HG03095 (cell line): ENCODE measurements around the gene GAL3ST2.
"Not testable (repeated sequence)": the region's sequence is repeated elsewhere in the genome, so short reads cannot be mapped to it uniquely, and the experiment has no call there.

ENCODE experiments used
- ATAC-seq: cut with Tn5 transposase; IDR thresholded peaks from one replicate; pipeline ENCODE4 v1.9.1; 2021; ENCODE audit warnings: moderate library complexity; ENCODE audit not compliant: unreplicated experiment

The GAL3ST2 gene

DNA sequence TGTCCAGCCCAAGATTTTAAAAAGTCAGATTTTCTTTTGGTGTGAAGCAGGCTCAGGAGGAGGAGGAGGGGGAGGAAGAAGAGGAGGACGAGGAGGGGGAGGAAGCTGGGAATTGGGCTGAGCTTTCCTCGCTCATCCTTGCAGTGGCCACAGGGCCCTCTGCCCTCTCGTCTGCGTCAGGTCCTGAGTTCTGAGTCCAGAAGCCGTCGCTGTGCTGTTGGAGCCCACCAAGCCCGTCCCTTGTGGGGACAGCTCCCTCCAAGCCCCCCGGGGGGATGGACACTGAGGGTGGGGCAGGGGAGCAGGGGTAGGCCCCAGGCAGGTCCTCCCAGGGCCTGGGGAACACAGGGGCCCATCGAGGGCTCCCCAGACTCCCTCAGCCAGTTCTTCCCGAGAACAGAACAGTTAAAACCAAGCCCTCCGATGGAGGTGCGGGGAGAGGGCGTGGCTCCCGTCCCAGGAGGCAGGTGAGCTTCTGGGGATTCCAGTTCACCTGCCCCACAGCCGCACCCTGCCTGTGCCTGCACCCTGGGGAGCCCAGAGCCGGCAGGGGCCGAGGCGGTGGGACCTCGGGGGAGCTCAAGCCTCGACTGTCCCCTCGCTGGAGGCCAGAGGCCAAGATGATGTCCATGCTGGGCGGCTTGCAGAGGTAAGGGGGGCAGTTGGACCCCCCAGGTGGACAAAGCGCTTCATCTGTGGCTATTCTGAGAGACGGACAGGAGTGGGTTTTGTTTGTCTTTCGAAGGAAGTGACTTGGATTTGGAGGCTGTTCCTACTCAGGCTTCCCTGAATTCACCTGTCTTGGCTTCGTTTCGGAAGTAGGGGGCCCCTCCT, at the start of gene GAL3ST2:
TSS of gene GAL3ST2 (plus strand) at position 487 of the 834 bp plus-strand sequence. CDS start at position 621, 134 bp downstream.
- ATAC-seq = no peak

DNA sequence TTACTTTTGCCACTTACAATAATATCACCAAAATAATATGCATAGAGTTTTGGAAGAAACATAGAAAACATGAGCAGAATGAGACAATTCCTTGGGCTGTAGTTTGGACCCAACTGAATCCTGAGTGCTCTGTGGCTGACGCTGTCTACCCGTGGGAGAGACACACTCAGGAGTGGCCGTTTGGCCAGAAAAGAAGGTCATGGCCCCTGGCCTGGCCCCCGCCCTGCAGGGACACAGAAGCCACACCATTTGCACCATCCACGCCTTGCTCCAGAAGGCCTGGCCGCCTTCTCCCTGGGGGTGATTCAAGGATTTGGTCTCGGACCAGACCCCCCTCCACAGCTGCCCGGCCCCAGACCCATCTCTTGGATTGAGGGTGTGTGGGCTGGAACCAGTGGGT, 48.6 kb upstream of the GAL3ST2 start:
- no peak for ATAC-seq

DNA sequence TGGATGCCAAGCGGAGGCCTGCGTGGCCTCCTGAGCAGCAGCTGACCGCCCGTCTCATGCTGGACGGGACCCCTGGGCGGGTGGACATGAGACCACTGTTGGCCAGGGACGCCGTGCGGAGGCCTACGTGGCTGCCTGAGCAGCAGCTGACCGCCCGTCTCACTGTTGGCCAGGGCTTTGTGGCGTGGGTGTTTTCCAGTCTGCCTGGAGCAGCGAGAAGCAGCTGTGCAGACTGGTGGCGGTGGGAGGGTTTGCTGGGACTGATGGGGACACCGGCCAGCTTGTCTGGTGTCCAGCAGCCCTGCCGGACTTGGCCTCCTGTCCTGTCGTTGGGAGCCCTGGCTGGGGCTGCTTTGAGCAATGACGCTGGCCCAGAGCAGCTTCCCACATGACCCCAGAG, 48.0 kb upstream of the GAL3ST2 start:
- no peak for ATAC-seq

DNA sequence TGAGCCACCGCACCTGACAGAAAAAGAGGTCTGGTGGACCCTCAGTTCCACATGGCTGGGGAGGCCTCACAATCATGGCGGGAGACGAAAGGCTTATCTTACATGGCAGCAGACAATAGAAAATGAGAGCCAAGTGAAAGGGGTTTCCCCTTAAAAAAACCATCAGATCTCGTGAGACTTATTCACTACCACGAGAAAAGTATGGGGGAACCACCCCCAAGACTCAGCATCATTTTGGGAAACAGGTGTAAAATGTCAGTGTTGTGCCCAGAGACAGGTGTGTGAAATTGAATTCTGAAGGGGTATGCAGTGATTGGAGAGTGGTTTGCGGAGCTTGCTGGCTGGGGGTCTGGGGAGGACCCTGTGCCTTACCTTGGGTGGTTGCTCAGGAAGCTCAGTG, 46.8 kb upstream of the GAL3ST2 start:
- no peak for ATAC-seq

DNA sequence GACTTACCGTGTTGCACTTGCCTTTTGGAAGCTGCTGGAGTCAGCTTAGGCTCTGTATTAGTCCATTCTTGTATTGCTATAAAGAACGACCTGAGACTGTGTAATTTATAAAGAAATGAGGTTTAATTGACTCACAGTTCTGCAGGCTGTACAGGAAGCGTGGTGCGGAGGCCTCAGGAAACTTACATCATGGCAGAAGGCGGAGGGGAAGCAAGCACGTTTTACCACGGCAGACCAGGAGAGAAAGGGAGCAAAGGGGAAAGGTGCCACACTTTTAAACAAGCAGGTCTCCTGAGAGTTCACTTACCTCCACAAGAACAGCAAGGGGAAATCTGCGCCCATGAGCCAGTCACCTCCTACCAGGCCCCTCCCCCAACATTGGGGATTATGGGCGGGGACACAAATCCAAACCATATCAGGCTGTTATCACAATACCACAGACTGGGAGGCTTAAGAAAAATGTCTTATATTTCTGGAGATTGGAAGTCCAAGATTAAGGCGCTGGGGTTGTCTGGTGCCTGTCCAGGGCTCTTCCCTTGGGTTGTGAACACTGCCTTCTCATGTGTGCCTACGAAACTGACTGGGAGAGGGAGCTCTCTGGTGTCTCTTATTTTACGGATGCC, 45.8 kb upstream of the GAL3ST2 start:
- ATAC-seq = no peak

DNA sequence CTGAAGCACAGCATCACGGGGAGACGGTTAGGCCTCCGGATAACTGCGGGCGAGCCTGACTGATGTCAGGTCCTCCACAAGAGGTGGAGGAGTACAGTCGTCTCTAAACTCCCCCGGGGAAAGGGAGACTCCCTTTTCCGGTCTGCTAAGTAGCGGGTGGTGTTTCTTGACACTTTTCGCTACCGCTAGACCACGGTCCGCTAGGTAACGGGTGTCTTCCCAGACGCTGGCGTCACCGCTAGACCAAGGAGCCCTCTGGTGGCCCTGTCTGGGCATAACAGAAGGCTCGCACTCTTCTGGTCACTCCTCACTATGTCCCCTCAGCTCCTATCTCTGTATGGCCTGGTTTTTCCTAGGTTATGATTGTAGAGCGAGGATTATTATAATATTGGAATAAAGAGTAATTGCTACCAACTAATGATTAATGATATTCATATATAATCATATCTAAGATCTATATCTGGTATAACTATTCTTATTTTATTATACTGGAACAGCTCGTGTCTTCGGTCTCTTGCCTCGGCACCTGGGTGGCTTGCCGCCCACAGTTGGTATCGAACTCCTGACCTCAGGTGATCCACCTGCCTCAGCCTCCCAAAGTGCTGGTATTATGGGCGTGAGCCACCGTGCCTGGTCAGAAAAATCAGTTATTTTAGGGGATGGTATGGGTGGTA, 44.0 kb upstream of the GAL3ST2 start:
- not testable (repeated sequence) for ATAC-seq

DNA sequence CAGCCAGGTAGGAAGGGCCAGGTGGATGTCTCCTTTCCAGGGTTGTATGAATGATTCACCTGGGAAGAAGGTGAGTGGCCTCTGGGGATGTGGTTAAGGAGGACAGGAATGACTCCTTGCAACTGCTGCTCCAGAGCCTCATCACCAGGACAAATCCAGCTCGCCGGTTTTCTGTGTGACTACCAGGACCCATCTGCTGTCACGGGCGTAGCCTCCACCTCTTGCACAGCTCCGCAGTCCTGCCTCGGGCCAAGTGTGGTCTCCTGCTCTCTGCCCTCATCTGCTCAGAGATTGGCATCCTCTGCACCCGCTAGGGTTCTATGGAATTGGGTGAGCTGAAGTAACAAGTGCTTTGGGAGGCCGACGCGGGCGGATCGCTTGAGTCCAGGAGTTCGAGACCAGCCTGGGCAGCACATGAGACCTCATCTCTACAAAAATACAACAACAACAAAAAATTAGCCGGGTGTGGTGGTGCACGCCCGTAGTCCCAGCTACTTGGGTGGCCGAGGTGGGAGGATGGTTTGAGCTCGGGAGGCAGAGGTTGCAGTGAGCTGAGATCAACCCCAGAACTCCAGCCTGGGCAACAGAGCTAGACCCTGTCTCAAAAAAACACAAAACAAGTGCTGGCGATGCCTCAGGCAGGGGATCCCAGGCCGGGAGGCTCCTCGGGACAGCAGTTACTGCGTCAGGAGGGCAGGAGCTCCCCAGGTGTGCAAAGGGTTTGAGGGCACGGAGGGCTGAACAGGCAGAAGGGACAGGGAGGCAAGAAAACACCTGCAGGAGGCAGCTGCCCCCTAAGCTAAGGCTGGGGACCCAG, 43.0 kb upstream of the GAL3ST2 start:
- ATAC-seq = no peak

DNA sequence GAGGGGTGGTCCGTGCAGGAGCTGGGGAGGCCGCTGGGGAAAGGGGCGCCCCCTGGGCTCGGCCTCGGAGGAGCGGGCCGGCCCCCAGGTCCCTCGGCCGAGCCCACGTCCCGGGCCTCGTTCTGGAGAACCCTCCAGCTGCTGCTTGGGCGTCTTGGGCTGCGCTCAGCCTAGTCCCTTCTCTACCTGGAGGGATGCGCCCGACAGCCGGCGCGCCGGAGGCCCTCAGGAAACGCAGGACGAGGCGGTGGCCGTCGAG, 42.5 kb upstream of the GAL3ST2 start:
- ATAC-seq = peak; percentile 25

DNA sequence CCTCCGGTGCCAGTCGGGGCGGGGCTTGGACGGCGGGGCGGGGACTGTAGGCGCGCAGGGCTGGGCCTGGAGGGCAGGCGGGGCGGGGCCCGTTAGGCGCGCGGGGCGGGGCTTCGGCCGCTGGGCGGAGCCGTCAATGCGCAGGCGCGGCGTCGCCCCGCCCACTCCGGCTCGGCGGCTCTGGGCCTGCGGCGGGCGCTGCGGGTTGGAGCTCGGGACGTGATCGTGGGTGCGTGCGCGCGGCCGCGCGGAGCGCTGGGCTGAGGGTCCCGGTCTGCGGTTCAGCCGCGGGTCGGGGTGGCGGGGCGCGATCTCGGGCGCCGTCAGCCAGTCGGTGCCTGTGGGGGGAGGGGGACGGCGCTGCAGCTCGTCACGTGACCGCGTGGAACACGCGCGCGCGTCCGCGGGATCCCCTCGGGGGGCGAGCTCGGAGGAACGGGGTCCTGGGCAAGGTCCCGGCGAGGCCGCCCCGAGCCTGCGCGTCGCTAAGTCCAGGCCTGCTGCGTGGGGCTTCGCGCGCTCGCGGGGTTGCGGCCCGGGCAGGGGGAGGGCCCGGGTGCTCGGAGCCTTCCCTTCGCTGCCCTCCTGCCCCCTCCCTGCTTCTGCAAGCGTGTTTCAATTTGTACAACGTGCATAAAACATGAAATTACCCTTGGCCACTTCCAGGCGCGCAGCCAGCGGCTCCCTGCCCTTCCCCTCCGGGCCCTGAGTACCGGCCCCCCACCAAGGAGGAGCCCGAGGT, 42.0 kb upstream of the GAL3ST2 start, which contains the start of gene D2HGDH:
TSS of gene D2HGDH (plus strand) at position 164 of the 742 bp plus-strand sequence. CDS start 595 bp downstream, outside the sequence.
- ATAC-seq = peak; percentile 67

DNA sequence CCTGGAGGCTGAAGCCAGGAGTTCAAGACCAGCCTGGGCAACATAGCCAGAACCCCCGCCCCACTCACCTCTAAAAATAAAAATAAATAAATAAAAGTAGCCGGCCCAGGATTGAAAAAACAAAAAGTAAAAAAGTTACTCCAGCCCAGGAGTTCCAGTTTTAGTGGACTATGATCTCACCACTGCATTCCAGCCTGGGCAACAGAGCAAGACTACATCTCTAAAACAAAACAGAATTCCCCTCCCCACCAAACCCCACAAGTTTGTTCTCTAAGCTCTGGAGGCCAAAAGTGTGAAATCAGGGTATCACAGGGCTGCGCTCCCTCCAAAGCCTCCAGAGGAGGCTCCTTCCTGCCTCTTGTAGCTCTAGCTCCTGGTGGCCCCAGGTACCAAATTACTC, 40.5 kb upstream of the GAL3ST2 start:
- no peak for ATAC-seq

DNA sequence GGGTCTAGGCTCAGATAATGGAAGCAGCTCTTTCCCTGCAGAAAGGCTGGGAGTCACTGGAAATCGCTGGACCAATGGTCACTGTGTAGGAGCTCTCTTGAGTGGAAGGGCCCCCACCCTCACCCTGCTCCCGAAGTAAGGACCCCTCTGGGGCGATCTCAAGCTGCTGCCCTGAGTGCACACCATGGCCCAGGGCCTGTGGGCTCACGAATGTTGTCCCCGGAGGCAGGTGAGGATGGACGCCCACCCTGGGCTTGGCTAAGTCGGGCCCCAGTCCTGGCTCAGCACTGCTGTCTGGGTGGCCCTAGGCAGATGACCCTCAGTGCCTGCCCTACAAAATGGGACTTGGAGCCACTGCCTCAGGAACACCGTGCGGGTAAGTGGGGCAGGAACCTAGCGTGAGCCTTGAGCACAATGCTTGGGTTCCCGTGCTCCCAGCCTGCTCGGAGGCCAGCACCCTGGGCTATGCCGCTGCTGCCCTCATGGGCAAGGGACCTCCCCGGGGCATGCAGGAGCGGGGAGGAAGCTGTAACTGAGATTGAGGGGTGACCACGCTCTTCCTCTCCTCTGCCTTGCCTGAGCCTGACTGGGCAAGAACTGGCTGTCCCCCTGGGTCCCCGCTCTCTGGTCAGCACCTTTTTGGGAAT, 38.5 kb upstream of the GAL3ST2 start:
- no peak for ATAC-seq

DNA sequence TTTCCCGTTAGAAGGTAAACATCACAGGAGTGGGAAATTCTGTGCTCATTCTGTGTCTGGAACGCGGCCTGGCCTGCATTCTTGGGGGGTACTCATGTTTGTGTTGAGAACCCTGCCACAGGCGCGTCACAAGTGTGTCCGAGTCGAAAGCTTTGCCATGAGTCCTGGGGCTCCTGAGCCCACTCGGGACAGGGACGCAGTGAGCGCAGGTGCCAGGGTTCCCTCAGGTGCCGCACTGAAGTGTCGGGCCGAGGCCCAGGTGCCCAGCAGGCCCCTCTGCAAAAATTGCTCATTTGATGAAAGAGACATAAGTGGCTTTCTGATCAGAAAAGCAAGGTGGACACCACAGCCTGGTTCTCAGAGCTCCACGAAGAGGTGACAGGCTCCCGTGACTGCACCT, 37.4 kb upstream of the GAL3ST2 start:
- no peak for ATAC-seq

DNA sequence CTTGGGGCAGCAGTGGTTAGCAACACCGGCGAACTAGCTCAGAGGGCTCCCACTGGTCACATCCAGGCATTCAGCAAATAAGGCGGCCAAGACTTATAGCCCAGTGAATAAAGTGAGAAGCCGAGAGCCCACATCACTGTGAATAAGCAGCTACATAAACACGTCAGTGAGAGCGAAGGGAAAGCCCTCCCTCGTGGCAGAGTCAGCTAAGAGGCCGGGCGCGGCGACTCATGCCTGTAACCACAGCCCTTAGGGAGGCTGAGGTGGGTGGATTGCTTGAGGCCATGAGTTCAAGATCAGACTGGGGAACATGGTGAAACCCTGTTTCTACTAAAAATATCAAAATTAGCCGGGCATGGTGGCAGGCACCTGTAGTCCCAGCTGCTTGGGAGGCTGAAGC, 37.0 kb upstream of the GAL3ST2 start:
- ATAC-seq = no peak

DNA sequence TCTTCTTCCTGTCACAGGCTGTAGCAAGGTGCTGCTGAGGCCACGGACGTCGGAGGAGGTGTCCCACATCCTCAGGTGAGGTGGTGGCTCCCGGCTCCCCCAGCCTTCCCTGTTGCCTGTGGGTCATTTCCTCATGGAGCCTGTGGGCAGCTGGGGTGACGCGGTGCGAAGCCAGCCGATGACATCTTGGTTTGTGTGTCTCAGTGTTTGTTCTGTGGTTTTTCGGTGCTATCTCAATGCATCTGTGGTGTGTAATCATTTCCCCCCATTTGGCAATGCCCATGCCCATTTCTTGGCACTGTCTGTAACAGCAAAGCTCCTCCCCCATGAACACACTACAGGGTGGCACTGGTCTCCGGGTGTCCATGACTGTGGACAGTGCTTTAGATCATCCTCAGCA, 35.6 kb upstream of the GAL3ST2 start:
- no peak for ATAC-seq

DNA sequence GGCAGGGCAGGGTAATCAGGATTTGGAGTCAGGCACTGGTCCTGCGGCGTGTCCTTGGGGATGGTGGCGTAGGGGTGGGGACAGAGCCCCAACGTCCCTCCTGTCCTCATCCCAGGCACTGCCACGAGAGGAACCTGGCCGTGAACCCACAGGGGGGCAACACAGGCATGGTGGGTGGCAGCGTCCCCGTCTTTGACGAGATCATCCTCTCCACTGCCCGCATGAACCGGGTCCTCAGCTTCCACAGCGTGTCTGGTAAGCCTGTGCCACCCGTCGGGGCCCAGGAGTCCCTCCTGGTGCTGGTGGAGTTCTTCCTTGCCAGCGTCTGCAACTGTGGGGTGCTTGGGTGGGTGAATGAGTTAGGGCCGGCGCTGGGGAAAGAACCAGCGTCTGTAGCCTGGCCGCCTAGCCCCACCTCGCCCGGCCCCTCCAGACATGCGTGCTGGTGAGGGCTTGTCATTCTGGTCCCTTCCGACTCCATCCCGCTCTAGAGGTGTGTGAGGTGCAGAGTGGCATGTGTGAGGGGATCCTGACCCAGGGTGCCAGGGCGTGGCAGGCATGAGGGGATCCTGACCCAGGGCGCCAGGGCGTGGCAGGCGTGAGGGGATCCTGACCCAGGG, 34.2 kb upstream of the GAL3ST2 start:
- ATAC-seq = no peak

DNA sequence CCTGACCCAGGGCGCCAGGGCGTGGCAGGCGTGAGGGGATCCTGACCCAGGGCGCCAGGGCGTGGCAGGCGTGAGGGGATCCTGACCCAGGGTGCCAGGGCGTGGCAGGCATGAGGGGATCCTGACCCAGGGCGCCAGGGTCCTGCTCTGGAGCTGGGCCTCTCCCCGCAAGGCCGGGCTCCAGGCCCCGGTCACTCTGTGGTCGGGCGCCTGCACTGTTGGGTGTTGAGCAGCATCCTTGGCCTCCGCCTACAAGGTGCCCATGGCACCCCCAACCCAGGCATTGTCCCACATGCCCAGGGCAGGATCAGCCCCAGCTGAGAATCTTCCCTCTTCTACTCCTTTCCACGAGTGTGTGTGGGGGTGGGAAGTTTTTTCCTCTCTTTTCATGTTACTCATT, 33.6 kb upstream of the GAL3ST2 start:
- not testable (repeated sequence) for ATAC-seq

DNA sequence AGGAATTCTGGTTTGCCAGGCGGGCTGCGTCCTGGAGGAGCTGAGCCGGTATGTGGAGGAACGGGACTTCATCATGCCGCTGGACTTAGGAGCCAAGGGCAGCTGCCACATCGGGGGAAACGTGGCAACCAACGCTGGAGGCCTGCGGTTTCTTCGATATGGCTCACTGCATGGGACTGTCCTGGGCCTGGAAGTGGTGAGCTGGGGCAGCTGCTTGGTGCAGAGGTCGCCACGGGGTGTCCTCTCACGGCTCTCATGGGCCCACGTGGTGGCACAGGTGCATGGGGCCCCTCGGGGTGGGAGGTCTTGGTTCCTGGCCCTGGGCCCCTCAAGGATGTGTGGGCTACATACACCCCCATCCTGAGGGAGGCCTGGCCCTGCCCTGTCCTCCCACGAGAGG, 33.0 kb upstream of the GAL3ST2 start:
- ATAC-seq = no peak

DNA sequence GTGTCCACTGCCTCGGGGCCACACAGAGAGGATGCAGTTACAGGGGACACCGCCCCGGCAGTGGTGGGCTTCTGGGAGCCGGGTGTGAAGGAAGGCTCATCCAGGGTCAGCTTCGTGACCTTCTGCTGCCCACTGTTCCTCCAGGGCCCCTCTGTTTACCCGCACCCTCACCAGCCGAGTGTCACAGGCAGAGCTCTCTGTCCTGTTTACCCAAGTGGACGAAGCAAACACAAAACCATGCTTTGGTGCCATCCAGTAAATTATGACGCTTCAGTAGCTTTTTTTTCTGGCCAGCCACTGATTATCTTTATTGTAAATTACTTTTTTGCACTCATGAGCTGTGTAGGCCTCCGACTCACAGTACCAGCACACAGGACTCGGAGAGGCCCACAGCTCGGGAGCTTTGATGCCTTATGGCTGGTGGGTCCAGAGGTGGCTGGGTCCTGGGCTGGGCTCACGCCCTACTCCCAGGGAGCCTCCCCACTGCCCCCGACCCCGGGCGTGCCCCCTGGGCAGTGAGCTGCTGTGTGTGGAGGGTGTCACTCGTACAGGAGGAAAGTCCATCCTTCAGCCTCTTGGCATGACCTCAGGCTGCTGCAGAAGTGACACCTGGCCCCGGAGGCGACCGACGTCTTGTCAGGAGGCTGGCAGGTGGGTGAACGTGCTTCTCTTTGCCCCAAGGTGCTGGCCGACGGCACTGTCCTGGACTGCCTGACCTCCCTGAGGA, 32.4 kb upstream of the GAL3ST2 start:
- no peak for ATAC-seq

DNA sequence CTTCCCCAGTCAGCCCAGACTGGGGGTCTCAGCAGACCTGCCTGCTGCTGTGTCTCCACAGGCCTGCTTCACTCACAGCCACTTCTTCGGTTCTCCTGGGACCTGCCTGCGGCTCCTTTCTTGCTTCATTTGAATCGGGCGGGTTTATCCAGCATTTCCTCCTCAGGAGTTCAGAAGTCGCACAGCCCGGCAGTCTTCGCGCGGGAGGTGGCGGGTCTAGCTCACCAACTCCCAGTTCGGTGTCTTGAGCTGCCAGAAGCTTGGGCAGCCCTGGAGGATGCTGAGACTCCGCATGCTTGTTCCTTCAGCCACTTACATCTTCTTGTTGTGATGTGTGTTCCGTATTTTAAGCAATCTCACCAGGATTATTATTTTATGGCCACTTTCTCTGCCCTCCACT, 31.3 kb upstream of the GAL3ST2 start:
- no peak for ATAC-seq
